AG20443 (cell line): ENCODE results near the gene CRYBA4.

Source experiments
- DNase-seq: peaks from one replicate; pipeline ENCODE4 v3.0.0; 2012; ENCODE audit warnings: low spot score, mixed read lengths

The CRYBA4 gene

DNA sequence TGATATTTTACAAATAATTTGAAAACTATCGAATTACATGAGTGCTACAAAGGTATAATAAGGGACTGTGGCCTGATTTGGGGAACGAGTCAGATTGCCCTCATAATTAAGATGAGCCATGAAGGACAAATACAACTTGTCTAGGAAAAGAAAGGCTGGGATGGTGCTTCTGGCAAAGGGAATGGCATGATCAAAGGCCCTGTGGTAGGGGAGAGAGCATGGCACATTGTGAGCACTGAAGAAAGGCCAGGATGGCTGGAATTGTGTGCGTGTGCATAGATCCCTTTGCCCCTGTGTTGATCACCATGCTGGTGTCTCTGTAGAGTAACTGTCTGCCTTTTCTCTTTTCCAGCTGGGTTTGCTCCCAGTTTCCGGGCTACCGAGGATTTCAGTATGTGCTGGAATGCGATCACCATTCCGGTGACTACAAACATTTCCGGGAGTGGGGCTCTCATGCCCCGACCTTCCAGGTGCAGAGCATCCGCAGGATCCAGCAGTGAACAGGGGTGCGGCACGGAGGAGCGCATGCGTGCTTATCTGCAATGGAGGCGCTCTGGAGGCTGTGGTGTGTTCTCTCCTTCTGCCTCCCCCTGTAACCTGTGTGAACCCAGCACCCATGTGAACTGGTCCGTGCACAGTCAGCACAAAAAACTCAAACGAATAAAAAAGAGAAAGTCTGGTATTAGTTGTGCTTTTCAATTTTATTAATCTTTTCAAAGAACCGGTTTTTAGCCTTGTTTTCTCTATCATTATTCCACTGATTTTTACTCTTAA is 8.4 kb downstream of the CRYBA4 start:
- no peak for DNase-seq

DNA sequence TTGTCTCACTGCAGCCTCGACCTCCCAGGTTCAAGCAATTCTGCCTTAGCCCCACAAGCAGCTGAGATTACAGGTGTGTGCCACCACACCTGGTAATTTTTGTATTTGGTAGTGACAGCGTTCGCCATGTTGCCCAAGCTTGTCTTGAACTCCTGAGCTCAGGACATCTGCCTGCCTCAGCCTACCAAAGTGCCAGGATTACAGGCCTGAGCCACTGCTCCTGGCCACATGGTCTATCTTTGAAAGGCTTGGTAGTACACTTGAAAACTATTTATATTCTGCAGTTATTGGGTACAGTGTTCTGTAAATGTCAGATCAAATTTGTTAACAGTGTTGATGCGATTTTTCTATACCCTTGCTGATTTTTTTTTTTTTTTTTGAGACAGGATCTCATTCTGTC is 9.5 kb downstream of the CRYBA4 start:
- no peak for DNase-seq

DNA sequence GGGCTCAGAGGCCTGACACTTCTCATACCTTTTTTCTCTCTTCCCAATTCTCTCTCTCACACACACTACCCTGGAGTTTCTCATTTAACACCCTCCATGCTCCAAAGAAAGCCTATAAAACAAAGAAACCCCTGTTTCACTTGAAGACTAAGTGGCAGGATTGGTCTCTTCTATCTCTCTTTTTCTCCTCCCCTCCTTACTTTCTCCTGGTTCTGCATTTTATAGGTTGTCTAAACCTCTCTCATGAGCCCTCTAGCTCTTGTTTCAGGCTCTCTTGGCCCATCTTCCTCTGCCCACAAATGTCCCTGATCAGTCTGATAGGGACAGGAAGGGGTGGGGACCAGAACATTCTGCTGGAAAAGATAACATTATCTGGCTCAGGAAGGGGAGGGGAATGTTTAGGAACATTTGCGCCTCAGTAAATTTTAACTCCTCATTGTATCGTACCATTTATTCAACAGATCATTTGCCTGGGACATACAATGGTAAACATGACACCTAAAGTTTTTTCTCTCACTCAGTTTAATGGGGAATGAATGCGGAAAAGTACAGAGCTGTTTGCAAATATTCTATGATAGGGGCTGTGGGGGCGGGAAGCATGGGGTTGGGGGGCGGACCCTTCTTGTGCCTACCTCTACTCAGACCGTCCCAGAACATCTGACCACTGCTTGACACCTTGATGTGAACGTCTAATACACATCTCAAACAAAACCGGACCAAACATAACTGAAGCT is 10.8 kb downstream of the CRYBA4 start:
- no peak for DNase-seq

DNA sequence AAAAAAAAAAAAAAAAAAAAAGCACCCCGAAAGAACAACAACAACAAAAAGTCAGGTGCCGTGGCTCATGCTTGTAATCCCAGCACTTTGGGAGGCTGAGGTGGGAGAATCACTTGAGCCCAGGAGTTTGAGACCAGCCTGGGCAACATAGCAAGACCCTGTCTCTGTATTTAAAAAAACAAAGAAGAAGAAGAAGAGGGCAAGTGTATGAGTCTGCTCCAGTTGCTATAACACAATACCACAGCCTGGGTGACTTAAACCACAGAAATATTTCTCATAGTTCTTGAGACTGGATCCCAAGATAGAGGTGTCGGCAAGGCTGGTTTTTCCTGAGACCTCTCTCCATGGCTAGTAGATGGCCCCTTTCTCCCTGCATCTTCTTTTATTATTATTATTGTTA is 12.4 kb downstream of the CRYBA4 start:
- DNase-seq = no peak

DNA sequence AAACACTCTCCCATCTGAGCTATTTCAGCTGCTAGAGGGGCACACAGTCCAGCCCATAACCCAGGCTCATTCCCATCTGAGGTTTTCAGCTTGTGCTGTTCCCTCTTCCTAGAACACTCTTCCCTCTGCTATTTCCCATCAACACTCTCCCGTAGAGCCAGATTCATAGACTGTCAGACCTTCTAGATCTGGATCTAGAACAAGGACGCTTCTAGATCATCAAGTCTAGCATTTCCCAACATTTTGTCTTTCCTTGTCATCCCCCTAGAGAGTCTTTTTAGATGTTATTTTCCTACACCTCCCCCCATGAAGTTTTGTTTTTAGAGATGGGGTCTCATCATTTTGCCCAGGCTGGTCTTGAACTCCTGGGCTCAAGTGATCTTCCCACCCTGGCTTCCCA is 13.4 kb downstream of the CRYBA4 start:
- no peak for DNase-seq

DNA sequence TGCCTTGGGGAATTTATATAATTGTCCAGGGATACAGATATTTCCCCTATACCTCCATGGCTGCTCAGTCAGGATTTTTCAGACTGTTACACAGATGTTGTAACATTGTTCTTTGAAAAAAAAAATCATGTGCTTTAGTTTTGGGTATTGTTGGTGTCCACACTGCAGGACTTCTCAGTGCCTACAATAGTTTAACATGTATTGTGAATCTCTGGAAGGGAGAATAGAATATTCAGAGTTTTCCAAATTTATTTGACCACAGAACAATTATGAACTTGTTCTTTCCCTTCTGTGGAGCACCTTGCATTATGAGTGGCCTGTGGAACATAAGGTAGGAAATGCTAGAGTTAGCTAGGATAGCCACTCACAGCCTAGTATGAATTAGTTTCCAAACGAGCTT is 14.5 kb downstream of the CRYBA4 start:
- DNase-seq = no peak

DNA sequence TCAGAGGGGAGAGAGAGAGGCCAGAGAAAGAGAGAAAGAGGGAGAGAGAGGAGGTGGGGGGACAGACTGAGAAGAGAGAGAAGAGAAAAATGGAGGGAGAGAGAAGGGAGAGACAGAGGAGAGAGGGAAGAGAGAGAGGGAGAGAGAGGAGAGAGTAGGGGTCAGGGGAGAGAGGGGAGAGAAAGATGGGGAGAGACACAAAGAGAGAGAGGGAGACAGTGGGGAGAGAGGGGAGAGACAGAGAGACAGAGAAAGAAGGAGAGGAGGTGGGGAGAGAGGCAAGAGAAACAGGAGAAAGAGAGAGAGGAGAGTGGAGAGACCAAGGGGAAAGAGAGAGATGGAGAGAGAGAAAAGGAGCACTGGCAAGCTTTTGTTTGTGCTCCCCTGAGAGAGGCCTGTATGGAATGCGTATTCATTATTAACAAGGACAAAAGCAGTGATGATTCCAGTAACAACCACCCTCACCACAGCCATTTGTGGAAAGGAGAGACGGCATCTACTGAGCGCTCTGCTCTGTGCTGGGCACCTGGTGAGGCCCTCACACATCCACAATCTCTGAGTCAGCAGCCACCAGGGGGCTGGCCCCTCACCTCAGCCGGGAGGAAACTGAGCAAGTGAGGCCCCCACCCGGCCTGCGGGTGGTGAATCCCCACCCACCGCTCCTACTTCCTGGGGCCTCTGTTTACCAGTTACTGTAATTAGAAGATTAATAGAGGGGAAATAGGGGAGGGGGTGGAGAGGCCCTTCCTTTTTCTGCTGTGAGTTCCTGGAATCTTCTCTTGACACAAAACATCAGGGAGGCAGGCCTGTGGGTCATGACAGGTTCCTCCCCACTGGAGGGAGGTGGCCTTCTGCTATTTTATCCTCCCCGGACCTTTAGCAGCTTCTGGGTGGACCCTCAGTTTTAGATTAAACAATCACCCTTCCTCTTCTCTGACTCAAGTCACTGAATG is 21.0 kb downstream of the CRYBA4 start:
- DNase-seq = no peak

DNA sequence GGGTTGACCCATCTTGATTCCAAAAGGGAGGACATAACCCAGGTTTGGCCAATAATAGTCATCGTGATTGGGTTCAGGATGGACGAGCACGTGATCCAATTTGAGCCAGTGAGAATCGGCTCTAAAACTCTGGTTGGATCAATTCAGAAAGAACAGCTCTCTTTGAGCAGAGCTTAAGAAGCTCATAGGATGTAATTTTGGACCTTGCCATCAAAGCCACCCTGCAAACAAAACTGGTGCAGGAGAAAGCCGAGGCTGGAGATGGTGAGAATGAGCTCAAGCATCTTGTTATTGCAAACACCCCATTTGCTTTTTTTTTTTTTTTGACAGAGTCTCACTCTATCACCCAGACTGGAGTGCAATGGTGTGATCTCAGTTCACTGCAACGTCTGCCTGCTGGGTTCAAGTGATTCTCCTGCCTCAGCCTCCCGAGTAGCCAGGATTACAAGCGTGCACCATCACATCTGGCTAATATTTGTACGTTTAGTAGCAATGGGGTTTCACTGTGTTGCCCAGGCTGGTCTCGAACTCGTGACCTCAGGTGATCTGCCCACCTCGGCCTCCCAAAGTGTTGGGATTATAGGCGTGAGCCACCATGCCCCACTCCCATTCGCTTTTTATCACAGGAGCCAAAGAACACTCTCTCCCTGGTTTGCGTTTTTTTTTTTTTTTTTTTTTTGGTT is 21.8 kb downstream of the CRYBA4 start:
- DNase-seq = no peak

DNA sequence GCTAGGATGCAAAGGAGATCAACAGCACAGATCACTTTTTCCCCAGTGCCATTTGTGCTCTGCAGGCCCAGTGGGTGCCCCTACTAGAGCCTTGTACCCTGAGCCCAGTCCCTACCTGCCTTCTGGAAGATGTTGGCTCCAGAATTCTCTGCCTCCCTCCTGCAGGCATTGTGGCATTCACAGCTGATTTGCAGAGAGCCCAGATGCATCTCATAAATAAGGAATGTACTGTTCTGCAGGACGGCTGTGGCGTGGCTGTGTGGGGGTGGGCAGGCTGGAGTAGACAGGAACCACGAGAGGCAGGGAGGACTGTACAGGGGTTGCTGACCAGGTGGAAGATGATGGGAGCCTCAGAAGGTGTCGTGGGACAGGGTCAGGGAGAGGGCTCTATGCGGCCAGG is 24.4 kb downstream of the CRYBA4 start:
- peak; percentile 69 for DNase-seq

DNA sequence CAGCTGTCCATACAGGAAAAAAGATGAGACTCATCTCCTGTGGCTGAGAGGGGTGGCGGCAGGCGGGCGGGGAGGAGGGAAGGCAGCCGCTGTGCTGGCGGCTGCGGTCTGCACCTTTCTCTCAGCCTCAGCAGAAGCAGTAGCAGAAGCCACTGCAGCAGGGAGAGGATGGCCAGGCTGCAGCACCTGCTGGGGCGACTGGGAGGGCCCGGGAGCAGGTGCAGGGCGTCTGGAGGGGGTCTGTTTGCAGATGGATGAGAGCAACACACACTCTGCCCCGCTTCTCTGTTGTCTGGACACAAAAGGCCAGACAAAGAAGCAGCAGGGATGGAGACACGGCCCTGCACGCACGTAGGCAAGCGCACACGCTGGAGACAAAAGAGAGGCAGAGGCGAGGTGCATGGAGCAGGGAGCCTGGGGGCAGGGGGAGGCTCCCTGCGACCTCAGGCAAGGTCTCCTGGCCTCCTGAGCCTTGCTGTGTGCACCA is 26.3 kb downstream of the CRYBA4 start:
- DNase-seq = no peak

DNA sequence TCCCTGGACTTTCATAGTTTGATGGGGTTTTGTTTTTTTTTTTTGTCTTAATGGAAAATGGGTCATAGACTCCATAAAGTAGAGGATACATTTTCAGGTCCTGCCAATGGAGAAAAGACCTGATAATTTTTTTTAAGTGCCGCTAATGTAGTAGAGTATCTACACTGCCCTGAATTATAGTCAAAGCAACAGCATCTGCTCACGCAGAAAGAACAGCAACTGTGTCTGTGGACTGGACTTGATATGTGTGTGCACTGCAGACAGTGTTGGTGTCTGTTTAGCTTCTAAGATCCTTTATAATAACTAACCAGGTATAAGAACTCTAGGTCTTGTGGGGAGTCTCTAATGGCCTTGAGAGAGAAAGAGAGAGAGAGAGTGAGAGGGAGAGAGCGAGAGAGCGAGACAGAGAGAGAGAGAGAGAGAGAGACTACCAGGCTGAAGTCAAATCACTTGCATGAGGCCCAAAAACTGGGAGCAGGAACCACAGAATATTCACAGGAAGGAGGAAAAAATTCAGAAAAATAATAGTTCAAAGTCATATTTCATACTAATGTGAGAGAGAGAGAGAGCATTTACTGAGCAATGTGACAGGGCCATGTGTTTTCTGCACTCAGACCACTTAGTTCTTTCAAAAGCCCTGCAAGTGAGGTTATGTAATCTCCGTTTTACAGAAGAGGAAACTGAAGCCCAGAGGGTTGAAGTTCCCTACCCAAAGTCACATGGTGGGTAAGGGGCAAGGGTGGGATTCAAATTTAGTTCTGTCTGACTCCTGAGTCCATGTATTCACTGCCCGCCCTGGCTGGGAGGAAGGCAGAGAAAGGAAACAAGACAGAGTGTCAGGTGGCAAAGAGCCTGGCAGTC is 27.0 kb downstream of the CRYBA4 start:
- no peak for DNase-seq

DNA sequence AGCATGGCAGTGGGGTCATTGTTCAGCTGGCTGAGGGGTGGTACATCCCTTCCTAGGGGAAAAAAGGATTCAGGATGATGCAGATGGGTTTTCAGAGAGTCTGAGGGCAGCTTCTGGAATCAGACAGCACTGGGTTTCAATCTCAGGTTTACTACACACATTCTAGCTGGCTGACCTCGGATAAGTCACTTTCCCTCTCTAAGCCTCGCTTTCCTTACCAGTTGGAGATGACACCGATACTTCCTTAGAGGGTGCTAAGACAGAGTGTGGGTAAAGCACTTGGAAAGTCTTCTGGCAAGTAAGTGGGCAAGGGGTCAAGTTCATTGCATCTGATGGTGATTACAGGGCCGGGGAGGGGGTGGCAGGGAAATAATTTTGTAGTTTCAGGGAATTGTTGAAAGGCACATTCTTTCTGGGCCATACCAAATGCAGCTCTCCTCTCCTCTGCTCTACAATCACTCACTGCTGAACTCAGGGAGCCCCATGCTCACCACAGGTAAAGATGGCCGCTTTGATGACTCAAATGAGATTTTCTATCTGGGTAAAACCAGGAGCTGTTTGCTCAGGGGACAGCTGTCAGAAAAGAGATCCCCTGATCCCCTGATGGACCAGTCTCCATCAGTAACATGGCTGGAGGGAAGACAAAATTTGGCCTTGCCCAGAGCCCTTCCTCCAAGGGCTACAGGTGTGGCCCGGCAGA is 29.1 kb downstream of the CRYBA4 start:
- DNase-seq = no peak

DNA sequence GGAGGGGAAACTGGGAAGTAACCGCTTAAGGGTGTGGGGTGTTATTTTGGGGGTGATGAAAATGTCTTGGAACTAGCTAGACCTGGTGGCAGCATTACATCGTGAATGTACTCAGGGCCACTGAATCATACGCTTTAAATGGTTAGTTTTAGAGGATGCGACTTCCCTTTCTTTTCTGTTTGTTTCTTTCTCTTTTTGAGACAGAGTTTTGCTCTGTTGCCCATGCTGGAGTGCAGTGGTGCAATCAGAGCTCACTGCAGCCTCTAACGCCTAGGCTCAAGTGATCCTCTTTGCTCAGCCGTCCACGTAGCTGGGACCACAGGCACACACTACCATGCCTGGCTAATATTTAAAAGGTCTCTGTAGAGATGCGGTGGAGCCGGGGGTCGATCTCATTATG is 30.1 kb downstream of the CRYBA4 start:
- no peak for DNase-seq

DNA sequence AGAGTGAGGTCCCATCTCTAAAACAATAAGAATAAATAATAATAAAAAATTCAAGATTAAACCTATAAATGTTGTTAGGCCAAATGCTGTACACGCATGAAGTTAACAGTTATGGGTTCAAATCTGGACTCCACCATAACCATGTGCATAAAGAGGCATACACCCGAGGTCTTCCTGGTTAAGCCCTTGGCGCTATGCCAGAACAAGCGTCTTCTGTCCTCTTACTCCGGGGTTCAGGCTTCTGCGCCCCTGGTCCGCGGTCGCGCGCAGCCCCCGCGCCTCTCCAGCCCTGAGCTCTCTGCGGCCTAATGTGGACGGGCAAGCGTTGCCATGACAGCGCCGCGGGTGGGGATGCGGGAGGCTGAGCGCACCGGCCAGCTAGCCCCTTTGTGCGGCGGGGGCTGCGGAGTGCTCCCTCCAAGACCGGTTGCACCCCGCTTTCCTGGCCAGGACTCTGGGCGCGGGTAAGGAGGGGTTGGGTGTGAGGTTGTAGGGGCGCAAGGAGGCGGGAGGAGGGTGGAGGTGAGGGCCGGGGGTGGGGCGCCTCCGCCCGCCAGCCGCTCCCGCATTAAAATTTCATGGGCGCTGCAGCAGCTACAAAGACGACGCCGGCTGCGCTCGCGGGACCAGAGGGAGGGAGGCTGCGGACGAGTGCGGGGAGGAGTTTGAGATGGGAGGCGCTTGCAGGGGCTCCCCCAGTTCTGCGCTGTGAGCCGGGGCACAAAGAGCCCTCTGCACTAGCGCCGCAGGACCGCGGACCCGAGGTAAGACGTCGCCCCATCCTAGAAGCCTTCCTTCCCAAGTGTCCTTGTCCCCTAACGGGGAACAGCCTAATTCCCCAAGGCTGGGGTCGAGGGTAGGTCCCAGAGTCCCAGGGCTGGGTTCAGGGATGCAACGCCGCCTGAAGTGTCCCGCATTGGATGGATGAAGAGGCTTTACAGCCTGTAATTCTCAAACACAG is 35.4 kb downstream of the CRYBA4 start, which contains the start of gene MIAT:
Gene MIAT (plus strand): TSS at position 698 of the 961 bp plus-strand sequence.
- DNase-seq = peak; percentile 56

DNA sequence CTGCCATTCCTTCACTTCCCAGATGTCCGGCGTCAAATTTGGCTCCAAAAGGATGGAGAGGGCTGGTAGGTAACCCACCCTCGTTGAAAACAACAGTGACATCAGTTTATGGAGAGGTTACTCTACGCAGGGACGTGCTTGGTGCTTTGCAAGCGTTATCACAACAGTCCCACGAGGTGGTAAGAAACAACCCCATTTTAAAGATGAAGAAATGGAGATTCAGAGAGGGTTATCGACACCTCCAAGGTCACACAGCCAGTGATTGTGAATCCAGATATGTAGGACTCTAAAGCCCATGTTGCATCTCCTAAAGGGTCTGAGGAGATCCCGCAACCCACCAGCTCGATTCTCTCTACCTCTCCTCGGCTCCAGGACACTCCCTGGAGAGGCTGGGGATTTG is 36.4 kb downstream of the CRYBA4 start:
- no peak for DNase-seq

DNA sequence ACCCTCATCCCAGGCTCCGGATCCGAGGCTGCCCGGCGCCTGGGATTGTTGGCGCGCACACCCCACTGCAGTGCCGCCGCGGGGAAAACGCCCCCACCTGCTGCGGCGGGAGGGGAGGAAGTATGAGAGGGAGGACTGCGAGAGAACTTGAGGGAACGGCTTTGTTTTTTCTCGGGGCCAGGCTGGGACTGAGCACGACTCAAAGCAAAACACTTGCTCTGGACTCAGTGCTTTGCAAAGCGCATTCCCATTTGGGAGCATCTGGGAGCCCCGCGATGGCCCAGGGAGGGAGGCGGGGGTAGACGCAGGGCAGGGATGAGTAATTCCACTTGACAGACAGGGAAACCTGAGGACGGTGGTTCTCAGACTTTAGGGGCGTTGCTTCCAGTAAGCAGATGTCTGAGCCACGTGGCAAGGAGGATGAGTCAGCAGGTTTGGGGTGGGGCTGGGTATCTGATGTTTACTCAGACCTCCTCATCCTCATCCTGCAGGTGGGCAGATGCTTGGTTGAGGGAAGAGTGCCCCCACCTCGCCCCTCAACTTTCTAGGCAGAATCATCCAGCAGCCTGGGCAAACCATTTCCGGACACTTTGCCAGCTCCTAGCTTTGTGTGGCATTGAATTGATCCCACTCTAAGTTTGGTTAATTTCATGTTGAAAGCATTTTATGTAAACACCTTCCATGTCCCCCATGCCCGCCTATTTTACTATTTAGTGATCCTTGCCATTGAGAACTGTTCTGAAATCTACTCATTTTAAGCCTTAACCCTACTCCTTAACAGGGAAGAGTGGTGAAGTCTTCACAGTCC is 37.1 kb downstream of the CRYBA4 start:
- peak; percentile 87 for DNase-seq

DNA sequence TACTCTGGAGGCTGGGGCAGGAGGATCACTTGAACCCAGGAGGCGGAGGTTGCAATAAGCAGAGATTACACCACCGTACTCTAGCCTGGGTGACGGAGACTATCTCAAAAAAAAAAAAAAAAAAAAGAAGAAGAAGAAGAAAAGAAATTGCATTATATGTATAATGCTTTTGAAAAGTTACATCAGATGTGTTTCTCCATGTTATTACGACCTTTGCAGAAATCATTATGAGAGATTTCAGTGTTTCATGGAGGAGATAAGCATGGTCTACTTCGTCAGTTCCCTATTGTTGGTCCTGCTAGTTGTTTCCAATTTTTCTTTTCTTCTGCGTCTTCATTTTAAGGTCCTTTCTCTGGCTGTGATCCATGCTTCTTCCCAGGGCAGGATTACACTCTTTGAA is 38.6 kb downstream of the CRYBA4 start:
- DNase-seq = no peak

DNA sequence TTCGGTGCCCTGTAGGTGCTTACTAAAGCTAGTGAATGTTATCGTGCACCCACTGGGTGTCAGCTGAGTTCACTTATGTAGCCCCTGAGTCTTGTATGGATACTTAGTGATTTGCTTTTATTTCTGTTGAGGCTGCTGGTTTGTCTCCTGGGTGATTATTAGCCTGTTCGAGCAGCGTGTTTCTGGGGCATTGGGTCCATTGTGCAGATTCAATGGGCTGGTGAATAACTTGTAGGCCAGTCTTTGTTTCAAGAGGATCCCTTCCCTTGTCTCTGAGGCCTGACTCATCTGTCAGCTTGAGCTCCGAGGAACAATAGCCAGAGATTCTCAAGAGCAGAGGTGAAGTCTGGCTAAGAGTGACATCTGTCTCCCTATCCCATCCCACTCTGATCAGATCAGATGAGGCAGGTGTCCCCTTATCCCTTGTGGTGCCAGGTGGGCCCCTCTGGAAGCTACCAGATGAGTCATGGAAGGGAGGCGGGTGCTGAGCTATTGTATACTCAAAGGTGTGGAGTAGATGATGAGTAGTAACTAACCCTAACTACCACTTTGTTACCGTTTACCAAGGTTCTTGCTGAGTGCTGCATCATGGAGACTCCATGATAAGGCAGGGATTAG is 39.3 kb downstream of the CRYBA4 start:
- DNase-seq = no peak
